GM23338 (cell line): ENCODE results near the gene NFIA.

ENCODE experiments used
- CREB1 ChIP-seq: fragments of 250-450 bp; sonication (Bioruptor Pico); IDR thresholded peaks from 2 replicates; pipeline ENCODE4 v1.5.0; 2020; ENCODE audit warnings: low read depth, mild to moderate bottlenecking, moderate library complexity
- EZH2 ChIP-seq: fragments of 200-600 bp; sonication (generic); IDR thresholded peaks from one replicate; pipeline ENCODE4 v1.8.0; 2017; ENCODE audit warnings: antibody characterized with exemption, mild to moderate bottlenecking, low read depth; ENCODE audit not compliant: unreplicated experiment
- EZH2phosphoT487 ChIP-seq: fragments of 200-600 bp; sonication (generic); IDR thresholded peaks from one replicate; pipeline ENCODE4 v1.8.1; 2018; ENCODE audit warnings: antibody characterized with exemption; ENCODE audit not compliant: unreplicated experiment
- JUNB ChIP-seq: IDR thresholded peaks from one replicate; pipeline ENCODE4 v1.6.1; 2016; ENCODE audit warnings: antibody characterized with exemption; ENCODE audit not compliant: unreplicated experiment
- NANOG ChIP-seq: IDR thresholded peaks from 2 replicates; pipeline ENCODE4 v1.6.1; 2016; ENCODE audit warnings: antibody characterized with exemption, borderline replicate concordance
- POLR2AphosphoS5 ChIP-seq: IDR thresholded peaks from 2 replicates; pipeline ENCODE4 v1.6.1; 2016; ENCODE audit warnings: antibody characterized with exemption, low read depth
- ZNF331 ChIP-seq: fragments of 250-450 bp; sonication (Bioruptor Pico); IDR thresholded peaks from 2 replicates; pipeline ENCODE4 v1.5.0; 2020; ENCODE audit warnings: low read depth, mild to moderate bottlenecking, moderate library complexity
- TF ChIP-seq, protein P1 (sequence below), 2 experiments: fragments of 200-600 bp in 1 of 2; sonication (generic) in 1 of 2; conservative IDR thresholded peaks; 2 replicates each; pipeline versions ENCODE4 v1.5.1 to v1.6.1; 2016 to 2017; ENCODE audit warnings: antibody characterized with exemption in 2 of 2, low read depth in 2 of 2, mild to moderate bottlenecking in 2 of 2, moderate library complexity in 1 of 2
- TF ChIP-seq, protein P2 (sequence below): IDR thresholded peaks from one replicate; pipeline ENCODE4 v1.6.1; 2018; ENCODE audit warnings: antibody characterized with exemption; ENCODE audit not compliant: unreplicated experiment
- TF ChIP-seq, protein P3 (sequence below): IDR thresholded peaks from 2 replicates; pipeline ENCODE4 v1.6.1; 2016; ENCODE audit warnings: antibody characterized with exemption
- TF ChIP-seq, protein P4 (sequence below): fragments of 250-450 bp; sonication (Bioruptor Pico); IDR thresholded peaks from 2 replicates; pipeline ENCODE4 v1.5.0; 2020; ENCODE audit warnings: mild to moderate bottlenecking, moderate library complexity

DNA sequence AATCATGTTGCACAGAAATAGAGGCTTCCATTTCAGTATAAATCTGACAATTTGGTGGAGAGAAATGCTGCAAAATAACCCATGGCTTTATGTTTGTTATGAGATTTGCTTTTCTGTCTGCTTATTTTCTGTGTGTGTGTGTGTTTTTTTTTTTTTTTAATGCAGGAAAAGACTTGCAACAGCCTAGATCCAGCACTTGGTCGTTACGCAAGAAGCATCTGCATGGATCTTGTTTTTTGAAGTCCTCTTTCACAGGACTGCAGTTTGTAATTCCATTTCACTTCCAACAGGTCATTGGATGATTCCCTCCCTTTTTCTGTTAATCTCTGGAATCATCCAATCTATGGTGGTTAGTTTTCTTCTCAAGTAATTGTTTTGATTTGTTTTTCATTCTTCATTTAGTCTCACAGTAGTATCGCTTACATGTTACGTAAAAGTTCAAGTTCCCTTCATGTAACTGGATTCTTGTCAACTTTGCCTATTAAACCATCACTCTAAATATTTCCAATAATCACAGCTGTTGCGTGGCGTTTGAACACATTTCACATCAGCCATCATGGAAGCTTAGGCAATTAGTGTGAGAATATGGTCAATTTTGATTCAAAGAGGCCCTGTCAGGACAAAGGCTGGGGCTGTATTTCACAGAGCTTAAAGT lies 312.9 kb downstream of the NFIA start:
- TF ChIP-seq, protein P1, sequence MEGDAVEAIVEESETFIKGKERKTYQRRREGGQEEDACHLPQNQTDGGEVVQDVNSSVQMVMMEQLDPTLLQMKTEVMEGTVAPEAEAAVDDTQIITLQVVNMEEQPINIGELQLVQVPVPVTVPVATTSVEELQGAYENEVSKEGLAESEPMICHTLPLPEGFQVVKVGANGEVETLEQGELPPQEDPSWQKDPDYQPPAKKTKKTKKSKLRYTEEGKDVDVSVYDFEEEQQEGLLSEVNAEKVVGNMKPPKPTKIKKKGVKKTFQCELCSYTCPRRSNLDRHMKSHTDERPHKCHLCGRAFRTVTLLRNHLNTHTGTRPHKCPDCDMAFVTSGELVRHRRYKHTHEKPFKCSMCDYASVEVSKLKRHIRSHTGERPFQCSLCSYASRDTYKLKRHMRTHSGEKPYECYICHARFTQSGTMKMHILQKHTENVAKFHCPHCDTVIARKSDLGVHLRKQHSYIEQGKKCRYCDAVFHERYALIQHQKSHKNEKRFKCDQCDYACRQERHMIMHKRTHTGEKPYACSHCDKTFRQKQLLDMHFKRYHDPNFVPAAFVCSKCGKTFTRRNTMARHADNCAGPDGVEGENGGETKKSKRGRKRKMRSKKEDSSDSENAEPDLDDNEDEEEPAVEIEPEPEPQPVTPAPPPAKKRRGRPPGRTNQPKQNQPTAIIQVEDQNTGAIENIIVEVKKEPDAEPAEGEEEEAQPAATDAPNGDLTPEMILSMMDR (conservative IDR thresholded peaks at IDR 0.05; ENCODE audit: low read depth in 2 of 2): no peak
- TF ChIP-seq EZH2phosphoT487 (no peak), POLR2AphosphoS5 (no peak), EZH2 (no peak), JUNB (no peak), NANOG (no peak), ZNF331 (CRISPR knock-in tag) (no peak), CREB1 (CRISPR knock-in tag) (no peak)
- TF ChIP-seq, protein P2, sequence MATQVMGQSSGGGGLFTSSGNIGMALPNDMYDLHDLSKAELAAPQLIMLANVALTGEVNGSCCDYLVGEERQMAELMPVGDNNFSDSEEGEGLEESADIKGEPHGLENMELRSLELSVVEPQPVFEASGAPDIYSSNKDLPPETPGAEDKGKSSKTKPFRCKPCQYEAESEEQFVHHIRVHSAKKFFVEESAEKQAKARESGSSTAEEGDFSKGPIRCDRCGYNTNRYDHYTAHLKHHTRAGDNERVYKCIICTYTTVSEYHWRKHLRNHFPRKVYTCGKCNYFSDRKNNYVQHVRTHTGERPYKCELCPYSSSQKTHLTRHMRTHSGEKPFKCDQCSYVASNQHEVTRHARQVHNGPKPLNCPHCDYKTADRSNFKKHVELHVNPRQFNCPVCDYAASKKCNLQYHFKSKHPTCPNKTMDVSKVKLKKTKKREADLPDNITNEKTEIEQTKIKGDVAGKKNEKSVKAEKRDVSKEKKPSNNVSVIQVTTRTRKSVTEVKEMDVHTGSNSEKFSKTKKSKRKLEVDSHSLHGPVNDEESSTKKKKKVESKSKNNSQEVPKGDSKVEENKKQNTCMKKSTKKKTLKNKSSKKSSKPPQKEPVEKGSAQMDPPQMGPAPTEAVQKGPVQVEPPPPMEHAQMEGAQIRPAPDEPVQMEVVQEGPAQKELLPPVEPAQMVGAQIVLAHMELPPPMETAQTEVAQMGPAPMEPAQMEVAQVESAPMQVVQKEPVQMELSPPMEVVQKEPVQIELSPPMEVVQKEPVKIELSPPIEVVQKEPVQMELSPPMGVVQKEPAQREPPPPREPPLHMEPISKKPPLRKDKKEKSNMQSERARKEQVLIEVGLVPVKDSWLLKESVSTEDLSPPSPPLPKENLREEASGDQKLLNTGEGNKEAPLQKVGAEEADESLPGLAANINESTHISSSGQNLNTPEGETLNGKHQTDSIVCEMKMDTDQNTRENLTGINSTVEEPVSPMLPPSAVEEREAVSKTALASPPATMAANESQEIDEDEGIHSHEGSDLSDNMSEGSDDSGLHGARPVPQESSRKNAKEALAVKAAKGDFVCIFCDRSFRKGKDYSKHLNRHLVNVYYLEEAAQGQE: no peak
- TF ChIP-seq, protein P3, sequence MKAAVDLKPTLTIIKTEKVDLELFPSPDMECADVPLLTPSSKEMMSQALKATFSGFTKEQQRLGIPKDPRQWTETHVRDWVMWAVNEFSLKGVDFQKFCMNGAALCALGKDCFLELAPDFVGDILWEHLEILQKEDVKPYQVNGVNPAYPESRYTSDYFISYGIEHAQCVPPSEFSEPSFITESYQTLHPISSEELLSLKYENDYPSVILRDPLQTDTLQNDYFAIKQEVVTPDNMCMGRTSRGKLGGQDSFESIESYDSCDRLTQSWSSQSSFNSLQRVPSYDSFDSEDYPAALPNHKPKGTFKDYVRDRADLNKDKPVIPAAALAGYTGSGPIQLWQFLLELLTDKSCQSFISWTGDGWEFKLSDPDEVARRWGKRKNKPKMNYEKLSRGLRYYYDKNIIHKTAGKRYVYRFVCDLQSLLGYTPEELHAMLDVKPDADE: no peak
- TF ChIP-seq, protein P4, sequence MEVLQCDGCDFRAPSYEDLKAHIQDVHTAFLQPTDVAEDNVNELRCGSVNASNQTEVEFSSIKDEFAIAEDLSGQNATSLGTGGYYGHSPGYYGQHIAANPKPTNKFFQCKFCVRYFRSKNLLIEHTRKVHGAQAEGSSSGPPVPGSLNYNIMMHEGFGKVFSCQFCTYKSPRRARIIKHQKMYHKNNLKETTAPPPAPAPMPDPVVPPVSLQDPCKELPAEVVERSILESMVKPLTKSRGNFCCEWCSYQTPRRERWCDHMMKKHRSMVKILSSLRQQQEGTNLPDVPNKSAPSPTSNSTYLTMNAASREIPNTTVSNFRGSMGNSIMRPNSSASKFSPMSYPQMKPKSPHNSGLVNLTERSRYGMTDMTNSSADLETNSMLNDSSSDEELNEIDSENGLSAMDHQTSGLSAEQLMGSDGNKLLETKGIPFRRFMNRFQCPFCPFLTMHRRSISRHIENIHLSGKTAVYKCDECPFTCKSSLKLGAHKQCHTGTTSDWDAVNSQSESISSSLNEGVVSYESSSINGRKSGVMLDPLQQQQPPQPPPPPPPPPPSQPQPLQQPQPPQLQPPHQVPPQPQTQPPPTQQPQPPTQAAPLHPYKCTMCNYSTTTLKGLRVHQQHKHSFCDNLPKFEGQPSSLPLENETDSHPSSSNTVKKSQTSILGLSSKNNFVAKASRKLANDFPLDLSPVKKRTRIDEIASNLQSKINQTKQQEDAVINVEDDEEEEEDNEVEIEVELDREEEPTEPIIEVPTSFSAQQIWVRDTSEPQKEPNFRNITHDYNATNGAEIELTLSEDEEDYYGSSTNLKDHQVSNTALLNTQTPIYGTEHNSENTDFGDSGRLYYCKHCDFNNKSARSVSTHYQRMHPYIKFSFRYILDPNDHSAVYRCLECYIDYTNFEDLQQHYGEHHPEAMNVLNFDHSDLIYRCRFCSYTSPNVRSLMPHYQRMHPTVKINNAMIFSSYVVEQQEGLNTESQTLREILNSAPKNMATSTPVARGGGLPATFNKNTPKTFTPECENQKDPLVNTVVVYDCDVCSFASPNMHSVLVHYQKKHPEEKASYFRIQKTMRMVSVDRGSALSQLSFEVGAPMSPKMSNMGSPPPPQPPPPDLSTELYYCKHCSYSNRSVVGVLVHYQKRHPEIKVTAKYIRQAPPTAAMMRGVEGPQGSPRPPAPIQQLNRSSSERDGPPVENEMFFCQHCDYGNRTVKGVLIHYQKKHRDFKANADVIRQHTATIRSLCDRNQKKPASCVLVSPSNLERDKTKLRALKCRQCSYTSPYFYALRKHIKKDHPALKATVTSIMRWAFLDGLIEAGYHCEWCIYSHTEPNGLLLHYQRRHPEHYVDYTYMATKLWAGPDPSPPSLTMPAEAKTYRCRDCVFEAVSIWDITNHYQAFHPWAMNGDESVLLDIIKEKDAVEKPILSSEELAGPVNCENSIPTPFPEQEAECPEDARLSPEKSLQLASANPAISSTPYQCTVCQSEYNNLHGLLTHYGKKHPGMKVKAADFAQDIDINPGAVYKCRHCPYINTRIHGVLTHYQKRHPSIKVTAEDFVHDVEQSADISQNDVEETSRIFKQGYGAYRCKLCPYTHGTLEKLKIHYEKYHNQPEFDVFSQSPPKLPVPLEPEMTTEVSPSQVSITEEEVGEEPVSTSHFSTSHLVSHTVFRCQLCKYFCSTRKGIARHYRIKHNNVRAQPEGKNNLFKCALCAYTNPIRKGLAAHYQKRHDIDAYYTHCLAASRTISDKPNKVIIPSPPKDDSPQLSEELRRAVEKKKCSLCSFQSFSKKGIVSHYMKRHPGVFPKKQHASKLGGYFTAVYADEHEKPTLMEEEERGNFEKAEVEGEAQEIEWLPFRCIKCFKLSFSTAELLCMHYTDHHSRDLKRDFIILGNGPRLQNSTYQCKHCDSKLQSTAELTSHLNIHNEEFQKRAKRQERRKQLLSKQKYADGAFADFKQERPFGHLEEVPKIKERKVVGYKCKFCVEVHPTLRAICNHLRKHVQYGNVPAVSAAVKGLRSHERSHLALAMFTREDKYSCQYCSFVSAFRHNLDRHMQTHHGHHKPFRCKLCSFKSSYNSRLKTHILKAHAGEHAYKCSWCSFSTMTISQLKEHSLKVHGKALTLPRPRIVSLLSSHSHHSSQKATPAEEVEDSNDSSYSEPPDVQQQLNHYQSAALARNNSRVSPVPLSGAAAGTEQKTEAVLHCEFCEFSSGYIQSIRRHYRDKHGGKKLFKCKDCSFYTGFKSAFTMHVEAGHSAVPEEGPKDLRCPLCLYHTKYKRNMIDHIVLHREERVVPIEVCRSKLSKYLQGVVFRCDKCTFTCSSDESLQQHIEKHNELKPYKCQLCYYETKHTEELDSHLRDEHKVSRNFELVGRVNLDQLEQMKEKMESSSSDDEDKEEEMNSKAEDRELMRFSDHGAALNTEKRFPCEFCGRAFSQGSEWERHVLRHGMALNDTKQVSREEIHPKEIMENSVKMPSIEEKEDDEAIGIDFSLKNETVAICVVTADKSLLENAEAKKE (CRISPR knock-in tag): no peak
